ENCODE results near the gene CCNL1. TPM values are rescaled to one million over a fixed set of nuclear protein-coding genes. Genes with fewer than 3 reads are reported as not detected.
A peak's percentile ranks its signal among the peaks of the same experiment; 100 is the strongest.

The CCNL1 gene
- 108 and 114 TPM in 2 replicates for total RNA-seq (2022)
- percentile 100 among the genes with signal in this experiment for Bru-seq, nascent RNA
- BruChase-seq, experiment 1, labeled RNA remaining after a 2-hour chase, result percentile 98 among the genes with signal in this experiment
- BruChase-seq, experiment 2, labeled RNA remaining after a 6-hour chase, result percentile 87 among the genes with signal in this experiment
- long read RNA-seq, full-length matches to known transcripts, result 44 of 65 reads
- long read RNA-seq, partial matches to known transcripts, result 1 of 65 reads
- long read RNA-seq, other reads (novel, unspliced or antisense), result 20 of 65 reads

GRCh38 chr3:157159762-157160657, at the start of gene CCNL1:
CCNL1 (minus strand) TSS chr3:157160147; CDS start chr3:157160094, 53 bp downstream.
- peaks cover 12% of the 10 kb centered on the region for H3K4me1 Mint-ChIP-seq (ENCODE audit: low read depth, unreplicated experiment)
- H3K4me3 Mint-ChIP-seq (ENCODE audit: unreplicated experiment), result peak within 1 kb of the TSS; percentile 92
- no peaks in the 10 kb centered on the region for H3K27me3 ChIP-seq (replicated peaks; ENCODE audit: control insufficient read depth, insufficient read depth, low read length)
- H3K36me3 ChIP-seq (ENCODE audit: control insufficient read depth, insufficient read depth, low read length), result peaks cover 8% of the 10 kb centered on the region
- peak within 1 kb of the TSS; percentile 96 for H3K27ac Mint-ChIP-seq (ENCODE audit: unreplicated experiment)
- H3K36me3 Mint-ChIP-seq (ENCODE audit: insufficient read depth, unreplicated experiment), result peaks cover 62% of the 10 kb centered on the region
- no peaks in the 10 kb centered on the region for H3K9me3 Mint-ChIP-seq (ENCODE audit: unreplicated experiment)
- H3K9me3 ChIP-seq, result no peaks in the 10 kb centered on the region
- TF ChIP-seq CTCF (IDR thresholded peaks at IDR 0.05; ENCODE audit: insufficient read depth in 1 of 2, low read depth in 1 of 2, low read length in 1 of 2, severe bottlenecking in 1 of 2, unreplicated experiment in 1 of 2), result no peak
- H3K27me3 Mint-ChIP-seq (ENCODE audit: insufficient read depth, unreplicated experiment), result no peaks in the 10 kb centered on the region
- no TSS peak for BruUV-seq (replicated peaks)
- H3K4me1 ChIP-seq, result peaks cover 41% of the 10 kb centered on the region
- peak; percentile 94 to 97 for DNase-seq
- ChIA-PET POLR2A (interaction anchor here (0.6 to 3.6 kb wide), 7 partner anchors 9 to 605 kb away, joined by 3 to 153 read pairs (median 6); partner anchors contain the start of gene SSR3), CTCF (interaction anchor here (1.0 to 2.2 kb wide), 3 partner anchors 15 to 71 kb away, joined by 3 to 12 read pairs (median 5); no protein-coding TSS in a partner anchor)
- intact Hi-C loops (cut with micrococcal nuclease; ENCODE audit: unreplicated experiment), result loop anchor here (1.0 to 2.0 kb wide), 3 partner anchors 15 to 79 kb away; no protein-coding TSS in a partner anchor
- H3K4me3 ChIP-seq (ENCODE audit: low read depth, low read length), result peak within 1 kb of the TSS; percentile 98

GRCh38 chr3:157204880-157205279, 44.9 kb upstream of the CCNL1 start:
- Histone ChIP-seq H3K36me3 (ENCODE audit: control insufficient read depth, insufficient read depth, low read length) (no peaks in the 10 kb centered on the region), H3K27me3 (replicated peaks; ENCODE audit: control insufficient read depth, insufficient read depth, low read length) (no peaks in the 10 kb centered on the region), H3K4me3 (ENCODE audit: low read depth, low read length) (no peak overlapping the region), H3K4me1 (no peaks in the 10 kb centered on the region), H3K9me3 (no peaks in the 10 kb centered on the region)
- H3K9me3 Mint-ChIP-seq (ENCODE audit: unreplicated experiment), result no peaks in the 10 kb centered on the region
- CTCF ChIA-PET, result no interaction called here
- H3K27ac Mint-ChIP-seq (ENCODE audit: unreplicated experiment), result no peak overlapping the region
- no TSS peak for BruUV-seq (replicated peaks)
- no peaks in the 10 kb centered on the region for H3K36me3 Mint-ChIP-seq (ENCODE audit: insufficient read depth, unreplicated experiment)
- H3K4me1 Mint-ChIP-seq (ENCODE audit: low read depth, unreplicated experiment), result no peaks in the 10 kb centered on the region
- H3K4me3 Mint-ChIP-seq (ENCODE audit: unreplicated experiment), result no peak overlapping the region
- POLR2A ChIA-PET, result no interaction called here
- no peak for DNase-seq
- TF ChIP-seq CTCF (IDR thresholded peaks at IDR 0.05; ENCODE audit: insufficient read depth in 1 of 2, low read depth in 1 of 2, low read length in 1 of 2, severe bottlenecking in 1 of 2, unreplicated experiment in 1 of 2), result no peak
- intact Hi-C loops (cut with micrococcal nuclease; ENCODE audit: unreplicated experiment), result loop anchor here (1.0 to 10.0 kb wide), 4 partner anchors 34 to 368 kb away; no protein-coding TSS in a partner anchor
- H3K27me3 Mint-ChIP-seq (ENCODE audit: insufficient read depth, unreplicated experiment), result no peaks in the 10 kb centered on the region

- Mint-ChIP-seq H3K4me3 (ENCODE audit: unreplicated experiment) (no peak overlapping the region), H3K27ac (ENCODE audit: unreplicated experiment) (no peak overlapping the region), H3K4me1 (ENCODE audit: low read depth, unreplicated experiment) (no peaks in the 10 kb centered on the region), H3K27me3 (ENCODE audit: insufficient read depth, unreplicated experiment) (no peaks in the 10 kb centered on the region), H3K36me3 (ENCODE audit: insufficient read depth, unreplicated experiment) (no peaks in the 10 kb centered on the region), H3K9me3 (ENCODE audit: unreplicated experiment) (no peaks in the 10 kb centered on the region)
- Histone ChIP-seq H3K4me3 (ENCODE audit: low read depth, low read length) (no peak overlapping the region), H3K27me3 (replicated peaks; ENCODE audit: control insufficient read depth, insufficient read depth, low read length) (no peaks in the 10 kb centered on the region), H3K36me3 (ENCODE audit: control insufficient read depth, insufficient read depth, low read length) (no peaks in the 10 kb centered on the region), H3K4me1 (no peaks in the 10 kb centered on the region), H3K9me3 (no peaks in the 10 kb centered on the region)
- DNase-seq, result no peak
- peak; percentile 28 to 41 for TF ChIP-seq CTCF (IDR thresholded peaks at IDR 0.05; ENCODE audit: insufficient read depth in 1 of 2, low read depth in 1 of 2, low read length in 1 of 2, severe bottlenecking in 1 of 2, unreplicated experiment in 1 of 2)
- no TSS peak for BruUV-seq (replicated peaks)
- intact Hi-C loops (cut with micrococcal nuclease; ENCODE audit: unreplicated experiment), result loop anchor here (1.0 to 10.0 kb wide), 4 partner anchors 35 to 368 kb away; no protein-coding TSS in a partner anchor
- CTCF ChIA-PET, result interaction anchor here (0.6 kb wide), 1 partner anchor 77 kb away, joined by 3 read pairs; no protein-coding TSS in a partner anchor
- POLR2A ChIA-PET, result interaction anchor here (0.6 kb wide), 1 partner anchor 11 kb away, joined by 15 read pairs; no protein-coding TSS in a partner anchor
Observed at GRCh38 chr3:157204431-157204830, 44.5 kb upstream of the CCNL1 start.

Measured in Caco-2 (cell line).